ENCODE results near the gene TAMALIN. TPM values are rescaled to one million over a fixed set of nuclear protein-coding genes. Genes with fewer than 3 reads are reported as not detected.

TAMALIN gene
- total and polyA plus RNA-seq, 2 donors = 9.2 to 47.4 TPM

DNA sequence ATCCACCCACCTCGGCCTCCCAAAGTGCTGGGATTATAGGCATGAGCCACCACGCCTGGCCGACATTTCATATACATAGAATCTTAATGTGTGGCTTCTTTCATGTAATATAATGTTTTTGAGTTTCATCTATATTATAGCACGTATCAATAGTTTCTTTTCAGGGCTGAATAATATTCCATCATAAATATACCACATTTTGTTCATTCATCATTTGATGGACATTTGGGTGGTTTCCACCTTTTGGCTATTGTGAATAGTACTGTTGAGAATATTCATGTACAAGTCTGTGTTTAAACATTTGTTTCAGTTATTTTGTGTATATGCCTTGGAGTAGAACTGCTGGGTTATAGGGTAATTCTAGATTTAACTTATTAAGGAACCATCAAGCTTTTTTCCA is 43.3 kb upstream of the TAMALIN start:
- no peaks in the 10 kb centered on the region for H3K27me3 ChIP-seq (ENCODE audit: control insufficient read depth in 2 of 2, insufficient read depth in 1 of 2, low read length in 1 of 2)
- 98% methylated on average over 4 of the region's 4 CpGs for WGBS
- H3K9me3 ChIP-seq (ENCODE audit: control insufficient read depth in 2 of 2, insufficient read depth in 1 of 2, low read length in 1 of 2) = no peaks in the 10 kb centered on the region
- H3K36me3 ChIP-seq (ENCODE audit: control insufficient read depth in 2 of 2, insufficient read depth in 2 of 2, low read length in 1 of 2) = peaks cover 0 to 9% of the 10 kb centered on the region in 2 donors
- DNase-seq (ENCODE audit: low read depth in 6 of 9, low spot score in 9 of 9) = no peak
- H3K4me1 ChIP-seq (ENCODE audit: control insufficient read depth in 2 of 2, insufficient read depth in 2 of 2, low read length in 2 of 2) = peaks cover 3 to 14% of the 10 kb centered on the region in 2 donors
- H3K4me3 ChIP-seq (ENCODE audit: low read length in 2 of 2) = no peak overlapping the region
- H3K27ac ChIP-seq (ENCODE audit: low read depth in 1 of 2, low read length in 1 of 2) = no peak overlapping the region

DNA sequence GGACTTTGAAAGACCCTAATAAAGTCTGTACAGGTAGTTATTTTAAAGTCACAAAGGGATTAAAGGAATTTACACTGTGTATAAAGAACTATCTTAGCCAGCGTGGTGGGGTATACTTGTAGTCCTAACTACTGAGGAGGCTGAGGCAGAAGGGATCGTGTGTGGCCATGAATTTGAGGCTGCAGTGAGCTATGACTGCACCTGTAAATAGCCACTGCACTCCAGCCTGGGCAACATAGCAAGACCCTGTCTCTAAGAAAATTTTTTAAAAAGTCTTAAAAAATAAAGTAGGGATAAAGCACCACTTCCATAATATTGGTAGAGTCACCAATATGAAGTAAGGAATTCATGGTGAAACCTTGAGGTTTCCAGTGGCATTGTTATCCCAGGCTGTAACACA is 37.1 kb upstream of the TAMALIN start:
- Histone ChIP-seq H3K36me3 (ENCODE audit: control insufficient read depth in 2 of 2, insufficient read depth in 2 of 2, low read length in 1 of 2) (peaks cover 0 to 3% of the 10 kb centered on the region in 2 donors), H3K27me3 (ENCODE audit: control insufficient read depth in 2 of 2, insufficient read depth in 1 of 2, low read length in 1 of 2) (no peaks in the 10 kb centered on the region), H3K4me1 (ENCODE audit: control insufficient read depth in 2 of 2, insufficient read depth in 2 of 2, low read length in 2 of 2) (peaks cover 15 to 39% of the 10 kb centered on the region in 2 donors), H3K4me3 (ENCODE audit: low read length in 2 of 2) (no peak overlapping the region), H3K27ac (ENCODE audit: low read depth in 1 of 2, low read length in 1 of 2) (no peak overlapping the region), H3K9me3 (ENCODE audit: control insufficient read depth in 2 of 2, insufficient read depth in 1 of 2, low read length in 1 of 2) (no peaks in the 10 kb centered on the region)
- 98% methylated on average over 2 of the region's 2 CpGs for WGBS
- DNase-seq (ENCODE audit: low read depth in 6 of 9, low spot score in 9 of 9) = no peak

DNA sequence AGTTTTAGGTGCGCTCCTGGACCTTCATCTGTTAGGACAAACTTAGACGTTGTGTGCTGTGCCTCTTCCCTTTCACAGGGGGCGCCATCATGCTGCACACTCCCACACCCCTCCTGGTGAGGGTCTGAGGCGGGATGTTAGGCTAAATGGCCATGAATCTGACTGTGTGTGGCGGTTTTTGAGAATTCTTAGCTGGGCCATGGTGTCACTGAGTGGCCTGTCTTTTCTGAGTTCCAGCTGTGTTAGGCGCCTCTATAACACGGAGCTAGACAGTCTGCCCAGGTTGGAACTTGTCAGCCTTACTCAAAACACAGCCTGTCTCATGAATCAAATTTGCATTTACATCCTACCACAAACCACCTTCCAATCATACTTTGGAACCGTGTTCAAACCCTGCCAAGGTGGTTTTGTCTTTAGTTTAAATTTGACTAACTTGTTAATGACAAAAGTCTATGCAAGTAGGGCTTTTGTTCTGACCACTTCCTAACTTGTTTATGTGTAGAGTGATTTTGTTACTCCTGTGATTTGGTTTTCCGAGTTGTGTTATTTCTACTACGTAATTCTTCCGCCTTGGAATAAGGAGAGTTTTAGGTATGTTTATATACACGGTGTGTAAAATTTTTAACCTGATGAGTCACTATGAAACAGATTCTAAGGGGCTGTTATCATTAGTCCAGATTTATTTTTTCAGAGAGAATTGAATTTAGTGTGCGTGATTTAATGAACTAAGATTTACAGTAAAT is 35.7 kb upstream of the TAMALIN start:
- peaks cover 4 to 8% of the 10 kb centered on the region in 2 donors for H3K36me3 ChIP-seq (ENCODE audit: control insufficient read depth in 2 of 2, insufficient read depth in 2 of 2, low read length in 1 of 2)
- no peaks in the 10 kb centered on the region for H3K9me3 ChIP-seq (ENCODE audit: control insufficient read depth in 2 of 2, insufficient read depth in 1 of 2, low read length in 1 of 2)
- no peak overlapping the region for H3K4me3 ChIP-seq (ENCODE audit: low read length in 2 of 2)
- H3K4me1 ChIP-seq (ENCODE audit: control insufficient read depth in 2 of 2, insufficient read depth in 2 of 2, low read length in 2 of 2) = peaks cover 25 to 54% of the 10 kb centered on the region in 2 donors
- DNase-seq (ENCODE audit: low read depth in 6 of 9, low spot score in 9 of 9) = peak in 1 of 9 donors; percentile 57
- no peaks in the 10 kb centered on the region for H3K27me3 ChIP-seq (ENCODE audit: control insufficient read depth in 2 of 2, insufficient read depth in 1 of 2, low read length in 1 of 2)
- peak overlapping the region; percentile 10 to 31 for H3K27ac ChIP-seq (ENCODE audit: low read depth in 1 of 2, low read length in 1 of 2)
- WGBS = 77% methylated on average over 13 of the region's 13 CpGs

DNA sequence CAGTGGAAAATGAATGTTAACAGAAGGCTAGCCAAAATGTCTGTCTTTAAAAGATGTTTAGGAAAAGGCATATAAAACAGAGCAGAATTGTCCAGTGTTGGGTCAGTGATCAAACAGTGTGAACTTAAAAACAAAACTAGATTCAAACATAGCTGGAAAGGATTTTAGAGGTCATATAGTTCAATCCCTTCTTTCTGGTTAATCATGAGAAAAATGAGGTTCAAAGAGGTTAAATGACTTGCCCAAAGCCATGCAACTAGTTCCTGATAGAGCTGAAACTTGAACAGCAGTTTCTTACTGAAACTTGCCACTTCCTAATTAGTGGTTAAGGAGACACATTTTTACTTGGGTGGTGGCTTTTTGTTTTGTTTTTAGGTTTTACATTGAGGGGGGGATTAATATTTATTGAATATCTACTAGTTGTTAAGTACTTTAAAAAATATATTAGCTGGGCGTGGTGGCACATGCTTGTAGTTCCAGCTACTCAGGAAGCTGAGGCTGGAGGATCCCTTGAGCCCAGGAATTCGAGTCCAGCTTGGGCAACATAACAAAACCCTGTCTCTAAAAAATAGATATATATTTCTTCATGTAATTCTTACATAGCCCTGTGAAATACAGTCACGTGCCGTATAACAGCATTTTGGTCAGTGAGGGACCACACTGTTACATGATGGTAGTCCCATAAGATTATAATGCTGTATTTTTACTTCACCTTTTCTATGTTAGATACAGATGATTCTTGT is 34.9 kb upstream of the TAMALIN start:
- Histone ChIP-seq H3K27ac (ENCODE audit: low read depth in 1 of 2, low read length in 1 of 2) (peak overlapping the region in 1 of 2 donors; percentile 59), H3K4me1 (ENCODE audit: control insufficient read depth in 2 of 2, insufficient read depth in 2 of 2, low read length in 2 of 2) (peaks cover 25 to 61% of the 10 kb centered on the region in 2 donors), H3K36me3 (ENCODE audit: control insufficient read depth in 2 of 2, insufficient read depth in 2 of 2, low read length in 1 of 2) (peaks cover 10 to 15% of the 10 kb centered on the region in 2 donors), H3K4me3 (ENCODE audit: low read length in 2 of 2) (no peak overlapping the region), H3K9me3 (ENCODE audit: control insufficient read depth in 2 of 2, insufficient read depth in 1 of 2, low read length in 1 of 2) (no peaks in the 10 kb centered on the region), H3K27me3 (ENCODE audit: control insufficient read depth in 2 of 2, insufficient read depth in 1 of 2, low read length in 1 of 2) (no peaks in the 10 kb centered on the region)
- DNase-seq (ENCODE audit: low read depth in 6 of 9, low spot score in 9 of 9) = no peak
- WGBS = 65% methylated on average over 4 of the region's 4 CpGs

DNA sequence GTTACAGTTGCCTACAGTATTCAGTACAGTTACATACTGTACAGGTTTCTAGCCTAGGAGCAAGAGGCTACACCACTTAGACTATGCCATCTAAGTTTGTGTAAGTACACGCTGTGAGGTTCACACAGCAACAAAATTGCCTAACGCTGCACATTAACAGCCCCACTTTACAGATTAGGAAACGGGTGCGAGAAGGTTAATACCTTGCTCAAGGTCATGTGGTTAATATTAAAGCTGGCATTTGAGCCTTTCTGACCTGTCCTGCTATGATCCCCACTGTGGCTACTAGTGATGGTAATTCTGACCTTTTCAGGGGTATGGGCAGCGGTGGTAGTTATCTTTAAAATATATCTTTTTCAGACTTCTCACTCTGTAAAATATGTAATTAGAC is 34.3 kb upstream of the TAMALIN start:
- Histone ChIP-seq H3K4me1 (ENCODE audit: control insufficient read depth in 2 of 2, insufficient read depth in 2 of 2, low read length in 2 of 2) (peaks cover 25 to 62% of the 10 kb centered on the region in 2 donors), H3K9me3 (ENCODE audit: control insufficient read depth in 2 of 2, insufficient read depth in 1 of 2, low read length in 1 of 2) (no peaks in the 10 kb centered on the region), H3K27ac (ENCODE audit: low read depth in 1 of 2, low read length in 1 of 2) (peak overlapping the region; percentile 47 to 59), H3K36me3 (ENCODE audit: control insufficient read depth in 2 of 2, insufficient read depth in 2 of 2, low read length in 1 of 2) (peaks cover 10 to 18% of the 10 kb centered on the region in 2 donors), H3K27me3 (ENCODE audit: control insufficient read depth in 2 of 2, insufficient read depth in 1 of 2, low read length in 1 of 2) (no peaks in the 10 kb centered on the region), H3K4me3 (ENCODE audit: low read length in 2 of 2) (no peak overlapping the region)
- WGBS = 34% methylated on average over 5 of the region's 5 CpGs
- no peak for DNase-seq (ENCODE audit: low read depth in 6 of 9, low spot score in 9 of 9)

DNA sequence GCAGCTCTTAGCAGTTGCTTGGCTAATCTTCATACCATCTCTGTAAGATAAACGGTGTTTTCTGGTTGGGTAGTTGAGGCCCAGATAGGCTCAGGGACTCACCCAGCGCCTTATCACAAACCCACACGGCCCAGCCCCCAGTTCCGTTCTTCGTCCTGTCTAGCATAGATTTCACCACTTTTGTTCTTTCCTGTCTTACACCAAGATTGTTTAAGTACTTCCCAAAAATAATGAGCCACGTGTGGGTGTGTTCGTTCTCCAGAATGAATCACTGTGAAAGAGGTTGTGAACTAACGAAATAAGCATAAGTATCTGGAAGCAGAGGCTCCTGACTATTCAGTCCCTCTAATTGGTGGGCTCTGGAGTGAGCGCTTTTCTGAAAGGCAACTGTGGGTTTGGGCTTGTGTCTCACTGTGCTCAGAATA is 33.9 kb upstream of the TAMALIN start:
- H3K4me3 ChIP-seq (ENCODE audit: low read length in 2 of 2) = no peak overlapping the region
- peak overlapping the region; percentile 9 to 59 for H3K27ac ChIP-seq (ENCODE audit: low read depth in 1 of 2, low read length in 1 of 2)
- no peaks in the 10 kb centered on the region for H3K27me3 ChIP-seq (ENCODE audit: control insufficient read depth in 2 of 2, insufficient read depth in 1 of 2, low read length in 1 of 2)
- DNase-seq (ENCODE audit: low read depth in 6 of 9, low spot score in 9 of 9) = peak in 3 of 9 donors; percentile 28 to 70 (median 58)
- H3K9me3 ChIP-seq (ENCODE audit: control insufficient read depth in 2 of 2, insufficient read depth in 1 of 2, low read length in 1 of 2) = no peaks in the 10 kb centered on the region
- 11% methylated on average over 9 of the region's 9 CpGs for WGBS
- peaks cover 10 to 20% of the 10 kb centered on the region in 2 donors for H3K36me3 ChIP-seq (ENCODE audit: control insufficient read depth in 2 of 2, insufficient read depth in 2 of 2, low read length in 1 of 2)
- H3K4me1 ChIP-seq (ENCODE audit: control insufficient read depth in 2 of 2, insufficient read depth in 2 of 2, low read length in 2 of 2) = peaks cover 25 to 62% of the 10 kb centered on the region in 2 donors

DNA sequence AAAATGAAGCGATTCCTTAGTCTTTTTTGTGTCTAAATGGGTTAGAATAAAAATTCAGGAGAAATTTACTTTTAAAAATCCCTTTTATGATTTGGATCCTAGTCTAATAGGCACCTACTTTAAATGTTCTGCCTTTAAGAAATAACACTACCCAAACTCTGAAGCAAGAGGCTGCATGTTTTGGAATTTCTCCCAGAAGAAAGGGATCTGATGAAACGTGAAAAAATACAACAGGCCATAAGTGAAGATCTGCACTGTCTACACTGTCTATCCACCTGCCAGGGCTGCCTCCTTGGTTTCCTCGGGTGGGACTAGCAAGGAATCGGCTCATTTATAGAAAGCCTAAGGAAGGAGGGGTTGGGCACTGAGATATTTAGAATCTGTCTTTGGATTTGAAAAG is 33.2 kb upstream of the TAMALIN start:
- Histone ChIP-seq H3K27me3 (ENCODE audit: control insufficient read depth in 2 of 2, insufficient read depth in 1 of 2, low read length in 1 of 2) (no peaks in the 10 kb centered on the region), H3K36me3 (ENCODE audit: control insufficient read depth in 2 of 2, insufficient read depth in 2 of 2, low read length in 1 of 2) (peaks cover 10 to 21% of the 10 kb centered on the region in 2 donors), H3K4me1 (ENCODE audit: control insufficient read depth in 2 of 2, insufficient read depth in 2 of 2, low read length in 2 of 2) (peaks cover 25 to 62% of the 10 kb centered on the region in 2 donors), H3K27ac (ENCODE audit: low read depth in 1 of 2, low read length in 1 of 2) (peak overlapping the region in 1 of 2 donors; percentile 52), H3K9me3 (ENCODE audit: control insufficient read depth in 2 of 2, insufficient read depth in 1 of 2, low read length in 1 of 2) (no peaks in the 10 kb centered on the region), H3K4me3 (ENCODE audit: low read length in 2 of 2) (no peak overlapping the region)
- WGBS = 92% methylated on average over 4 of the region's 4 CpGs
- no peak for DNase-seq (ENCODE audit: low read depth in 6 of 9, low spot score in 9 of 9)

DNA sequence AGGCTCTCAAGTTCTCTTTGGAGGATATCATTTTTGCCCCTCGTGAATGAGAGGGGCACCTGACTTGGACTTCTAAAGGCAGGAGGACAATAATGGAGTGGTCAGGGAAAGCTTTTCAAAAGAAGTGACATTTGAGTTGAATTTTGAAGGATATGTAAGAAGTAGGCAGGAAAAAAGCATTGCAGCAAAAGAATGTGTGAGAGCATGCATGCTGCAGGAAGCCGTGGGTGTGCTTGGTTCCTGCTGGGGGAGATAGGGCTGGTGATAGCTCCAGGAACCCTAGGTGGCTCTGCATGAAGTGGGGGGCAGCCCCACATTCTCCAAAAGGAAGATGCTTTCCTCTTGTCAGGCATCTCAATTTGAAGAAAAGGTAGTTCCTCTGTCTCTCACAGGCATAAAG is 32.1 kb upstream of the TAMALIN start:
- peaks cover 25 to 62% of the 10 kb centered on the region in 2 donors for H3K4me1 ChIP-seq (ENCODE audit: control insufficient read depth in 2 of 2, insufficient read depth in 2 of 2, low read length in 2 of 2)
- H3K4me3 ChIP-seq (ENCODE audit: low read length in 2 of 2) = no peak overlapping the region
- DNase-seq (ENCODE audit: low read depth in 6 of 9, low spot score in 9 of 9) = peak in 3 of 9 donors; percentile 26 to 59 (median 47)
- H3K36me3 ChIP-seq (ENCODE audit: control insufficient read depth in 2 of 2, insufficient read depth in 2 of 2, low read length in 1 of 2) = peaks cover 10 to 21% of the 10 kb centered on the region in 2 donors
- WGBS = 23% methylated on average over 2 of the region's 2 CpGs
- no peaks in the 10 kb centered on the region for H3K9me3 ChIP-seq (ENCODE audit: control insufficient read depth in 2 of 2, insufficient read depth in 1 of 2, low read length in 1 of 2)
- no peaks in the 10 kb centered on the region for H3K27me3 ChIP-seq (ENCODE audit: control insufficient read depth in 2 of 2, insufficient read depth in 1 of 2, low read length in 1 of 2)
- H3K27ac ChIP-seq (ENCODE audit: low read depth in 1 of 2, low read length in 1 of 2) = peak overlapping the region in 1 of 2 donors; percentile 45

DNA sequence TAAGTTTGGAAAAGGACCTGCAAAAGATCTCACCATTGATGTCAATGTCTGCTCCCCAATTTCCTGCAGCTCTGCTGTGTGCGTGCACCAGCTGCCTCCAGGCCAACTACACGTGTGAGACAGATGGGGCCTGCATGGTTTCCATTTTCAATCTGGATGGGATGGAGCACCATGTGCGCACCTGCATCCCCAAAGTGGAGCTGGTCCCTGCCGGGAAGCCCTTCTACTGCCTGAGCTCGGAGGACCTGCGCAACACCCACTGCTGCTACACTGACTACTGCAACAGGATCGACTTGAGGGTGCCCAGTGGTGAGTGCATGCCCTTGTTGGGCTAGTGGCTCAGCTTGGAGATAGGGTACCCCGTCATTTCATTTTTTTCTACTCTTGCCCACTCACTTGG is 31.6 kb upstream of the TAMALIN start:
- no peaks in the 10 kb centered on the region for H3K9me3 ChIP-seq (ENCODE audit: control insufficient read depth in 2 of 2, insufficient read depth in 1 of 2, low read length in 1 of 2)
- no peak for DNase-seq (ENCODE audit: low read depth in 6 of 9, low spot score in 9 of 9)
- H3K27me3 ChIP-seq (ENCODE audit: control insufficient read depth in 2 of 2, insufficient read depth in 1 of 2, low read length in 1 of 2) = no peaks in the 10 kb centered on the region
- WGBS = 85% methylated on average over 8 of the region's 8 CpGs
- H3K36me3 ChIP-seq (ENCODE audit: control insufficient read depth in 2 of 2, insufficient read depth in 2 of 2, low read length in 1 of 2) = peaks cover 10 to 21% of the 10 kb centered on the region in 2 donors
- H3K4me1 ChIP-seq (ENCODE audit: control insufficient read depth in 2 of 2, insufficient read depth in 2 of 2, low read length in 2 of 2) = peaks cover 25 to 58% of the 10 kb centered on the region in 2 donors
- peak overlapping the region; percentile 31 to 45 for H3K27ac ChIP-seq (ENCODE audit: low read depth in 1 of 2, low read length in 1 of 2)
- no peak overlapping the region for H3K4me3 ChIP-seq (ENCODE audit: low read length in 2 of 2)

Data from thymus (tissue), 11 donors.